IMR-90 (cell line): ENCODE results near the gene ROBO1. TPM values are rescaled to one million over a fixed set of nuclear protein-coding genes. Genes with fewer than 3 reads are reported as not detected.

Experiments used
- ATAC-seq: fragments of 200-7000 bp; cut with Tn5 transposase; 2 replicates; pipeline ENCODE4 v1.9.1; 2020; ENCODE audit warnings: low read depth, mild to moderate bottlenecking, moderate library complexity
- BruUV-seq: library from RNA; stranded (reverse); fragments of 400-500 nt; replicated peaks from 2 replicates; lab custom pipeline; 2021; lab: Mats Ljungman, UMichigan
- CTCF ChIA-PET: fragments of 300-600 bp; formaldehyde crosslinking; extraction: SDS; loops from one replicate; lab custom pipeline; 2021; ENCODE audit warnings: antibody characterized with exemption; lab: Yijun Ruan, JAX
- POLR2A ChIA-PET: fragments of 300-600 bp; sonication (Branson Sonifier 250); formaldehyde crosslinking; loops from one replicate; lab custom pipeline; 2022; ENCODE audit warnings: antibody characterized with exemption; ENCODE audit not compliant: unreplicated experiment; lab: Charles Lee
- DNase-seq: peaks from one replicate; pipeline ENCODE4 v3.0.0; 2013
- H2AFZ ChIP-seq: replicated peaks from 2 replicates; pipeline ENCODE3; 2013; ENCODE audit warnings: low read length, mild to moderate bottlenecking; ENCODE audit not compliant: poor library complexity
- H2AK5ac ChIP-seq: 2 replicates; pipeline ENCODE4 v1.6.1; 2013; ENCODE audit warnings: low read depth, low read length, inconsistent platforms
- H2AK9ac ChIP-seq: replicated peaks from 2 replicates; pipeline ENCODE3; 2013; ENCODE audit warnings: mild to moderate bottlenecking, low read depth, low read length, moderate library complexity; ENCODE audit not compliant: poor library complexity
- H2BK120ac ChIP-seq: 2 replicates; pipeline ENCODE4 v1.6.1; 2013; ENCODE audit warnings: low read depth, low read length, inconsistent platforms
- H2BK15ac ChIP-seq: 3 replicates; pipeline ENCODE4 v1.6.1; 2013; ENCODE audit warnings: low read depth, low read length, inconsistent platforms
- H2BK20ac ChIP-seq: 2 replicates; pipeline ENCODE4 v1.6.1; 2013; ENCODE audit warnings: low read depth, mild to moderate bottlenecking, inconsistent platforms, low read length, moderate library complexity
- H2BK5ac ChIP-seq: 2 replicates; pipeline ENCODE4 v1.6.1; 2013; ENCODE audit warnings: mild to moderate bottlenecking, low read depth, low read length, inconsistent platforms; ENCODE audit not compliant: poor library complexity, severe bottlenecking
- H3K14ac ChIP-seq: replicated peaks from 2 replicates; pipeline ENCODE4 v1.6.1; 2013; ENCODE audit warnings: low read depth, low read length, inconsistent platforms
- H3K18ac ChIP-seq: 2 replicates; pipeline ENCODE4 v1.6.1; 2013; ENCODE audit warnings: low read depth, low read length, control low read depth
- H3K23ac ChIP-seq: 2 replicates; pipeline ENCODE4 v1.6.1; 2013; ENCODE audit warnings: low read depth, low read length, inconsistent platforms
- H3K27ac ChIP-seq: 2 replicates; pipeline ENCODE4 v1.5.1; 2013; ENCODE audit warnings: mild to moderate bottlenecking, control low read depth, low read length; ENCODE audit not compliant: insufficient read depth
- H3K27me3 ChIP-seq: 2 replicates; pipeline ENCODE4 v1.6.1; 2013; ENCODE audit warnings: low read length; ENCODE audit not compliant: control insufficient read depth, insufficient read depth
- H3K36me3 ChIP-seq: 2 replicates; pipeline ENCODE4 v1.6.1; 2013; ENCODE audit warnings: low read length, mixed read lengths; ENCODE audit not compliant: control insufficient read depth, insufficient read depth
- H3K4ac ChIP-seq: 2 replicates; pipeline ENCODE4 v1.6.1; 2013; ENCODE audit warnings: low read depth, low read length, inconsistent platforms
- H3K4me1 ChIP-seq: 2 replicates; pipeline ENCODE4 v1.6.1; 2013; ENCODE audit warnings: low read length, mixed read lengths; ENCODE audit not compliant: control insufficient read depth, insufficient read depth
- H3K4me2 ChIP-seq: 2 replicates; pipeline ENCODE4 v1.6.1; 2013; ENCODE audit warnings: low read depth, mild to moderate bottlenecking, control low read depth, low read length, moderate library complexity
- H3K4me3 ChIP-seq: 2 replicates; pipeline ENCODE4 v1.5.1; 2013; ENCODE audit warnings: low read depth, mild to moderate bottlenecking, control low read depth, low read length, moderate library complexity; ENCODE audit not compliant: insufficient read depth
- H3K56ac ChIP-seq: 2 replicates; pipeline ENCODE4 v1.6.1; 2013; ENCODE audit warnings: low read length, inconsistent platforms; ENCODE audit not compliant: insufficient read depth; ENCODE audit errors: extremely low read depth
- H3K79me1 ChIP-seq, 2 experiments: 2 replicates each; pipeline ENCODE4 v1.6.1; 2013; ENCODE audit warnings: low read length in 2 of 2, inconsistent platforms in 1 of 2, low read depth in 1 of 2
- H3K9ac ChIP-seq: 2 replicates; pipeline ENCODE4 v1.6.1; 2013; ENCODE audit warnings: low read depth, low read length, control low read depth
- H3K9me1 ChIP-seq: 2 replicates; pipeline ENCODE4 v1.6.1; 2013; ENCODE audit warnings: low read length, inconsistent platforms; ENCODE audit not compliant: insufficient read depth
- H3K9me3 ChIP-seq: 2 replicates; pipeline ENCODE4 v1.6.1; 2013; ENCODE audit warnings: low read length; ENCODE audit not compliant: control insufficient read depth, insufficient read depth
- H4K20me1 ChIP-seq: 2 replicates; pipeline ENCODE4 v1.6.1; 2013; ENCODE audit warnings: low read length, inconsistent platforms; ENCODE audit not compliant: insufficient read depth
- H4K5ac ChIP-seq: 2 replicates; pipeline ENCODE4 v1.6.1; 2013; ENCODE audit warnings: mild to moderate bottlenecking, low read depth, low read length, control low read depth
- H4K8ac ChIP-seq, 2 experiments: 2 replicates each; pipeline ENCODE4 v1.6.1; 2013; ENCODE audit warnings: low read depth in 2 of 2, low read length in 2 of 2, control low read depth in 1 of 2, inconsistent platforms in 1 of 2
- H4K91ac ChIP-seq: 2 replicates; pipeline ENCODE4 v1.6.1; 2013; ENCODE audit warnings: low read depth, low read length, inconsistent platforms; ENCODE audit not compliant: insufficient read depth
- CEBPB ChIP-seq: IDR thresholded peaks from 2 replicates; pipeline ENCODE4 v1.6.1; 2012; ENCODE audit warnings: low read depth, low read length, improper control_type of control experiment
- CHD1 ChIP-seq: IDR thresholded peaks from 2 replicates; pipeline ENCODE4 v1.6.1; 2012; ENCODE audit warnings: low read depth, low read length, improper control_type of control experiment
- MAFK ChIP-seq: IDR thresholded peaks from 2 replicates; pipeline ENCODE4 v1.6.1; 2012; ENCODE audit warnings: low read depth, low read length, improper control_type of control experiment
- MXI1 ChIP-seq: IDR thresholded peaks from 2 replicates; pipeline ENCODE4 v1.6.1; 2012; ENCODE audit warnings: low read depth, mild to moderate bottlenecking, low read length, moderate library complexity, borderline replicate concordance
- WGBS, 2 experiments: methylation state at CpG; one replicate each; pipeline versions ENCODE4 v1.1.5 to v1.1.7; 2013; ENCODE audit warnings: missing lambda C conversion rate in 2 of 2; ENCODE audit not compliant: insufficient read length in 1 of 2; ENCODE audit errors: extremely low coverage in 2 of 2; 5-methylcytosine and 5-hydroxymethylcytosine counted together
- dilution Hi-C: fragments of 300-500 bp; cut with HindIII; formaldehyde crosslinking; loops from one replicate; pipeline ENCODE4 v1.14.3; 2018; ENCODE audit warnings: low sequenced_read_pairs; ENCODE audit not compliant: unreplicated experiment
- in situ Hi-C: fragments of 300-500 bp; cut with MboI; formaldehyde crosslinking; loops from 3 replicates; pipeline ENCODE4 v1.14.3; 2019; ENCODE audit warnings: low sequenced_read_pairs, inconsistent platforms, mixed read lengths
- intact Hi-C: fragments of 100-400 bp; cut with micrococcal nuclease; formaldehyde crosslinking; loops from 2 replicates; pipeline ENCODE4 v1.10.0; 2022
- polyA plus RNA-seq, 3 experiments: library from polyadenylated mRNA; depleted of rRNA; stranded (reverse); fragments of >200 nt; gene quantifications; 2 replicates each; pipeline ENCODE4 v1.2.3, GENCODE V29; 2012; ENCODE audit warnings: low replicate concordance in 1 of 3
- total RNA-seq: library from RNA; depleted of rRNA; stranded (reverse); fragments of >200 nt; gene quantifications from 2 replicates; pipeline ENCODE4 v1.2.3, GENCODE V29; 2012
- TF ChIP-seq, protein P1 (sequence below): fragments of 150-350 bp; IDR thresholded peaks from 2 replicates; pipeline ENCODE4 v1.6.1; 2017; ENCODE audit warnings: mild to moderate bottlenecking, antibody characterized with exemption, low read length, low read depth

The ROBO1 gene
- total and polyA plus RNA-seq, 2 of the 4 experiments (the other 2 are of a cell fraction): 24.1 to 53.9 TPM

DNA sequence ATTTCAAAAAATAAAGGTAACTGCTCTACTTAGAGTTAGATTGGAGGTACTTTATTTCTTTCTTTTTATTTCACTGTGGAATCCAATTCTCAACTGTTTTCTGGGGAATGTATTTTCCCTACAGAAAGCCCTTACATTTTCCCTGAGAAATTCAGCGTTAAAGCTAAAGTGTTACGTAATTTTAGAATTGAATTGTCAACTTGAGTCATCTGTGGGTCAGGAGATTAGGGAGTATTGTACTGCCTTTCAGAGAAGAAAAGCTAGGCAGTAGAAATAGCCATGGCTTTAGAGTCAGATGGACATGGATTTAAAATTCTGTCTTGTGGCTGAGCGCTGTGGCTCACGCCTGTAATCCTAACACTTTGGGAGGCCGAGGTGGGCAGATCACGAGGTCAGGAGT lies 728.6 kb downstream of the ROBO1 start:
- H4K20me1 ChIP-seq: no peaks in the 10 kb centered on the region
- no peak overlapping the region for H2AK5ac ChIP-seq
- H2BK20ac ChIP-seq: no peak overlapping the region
- CTCF ChIA-PET: no interaction called here
- H3K27me3 ChIP-seq: no peaks in the 10 kb centered on the region
- no peak overlapping the region for H3K27ac ChIP-seq
- no peaks in the 10 kb centered on the region for H3K36me3 ChIP-seq
- no peak overlapping the region for H3K18ac ChIP-seq
- H2AK9ac ChIP-seq: no peak overlapping the region
- H3K4me1 ChIP-seq: no peaks in the 10 kb centered on the region
- DNase-seq: peak; percentile 60
- no peak overlapping the region for H3K9ac ChIP-seq
- no peak overlapping the region for H3K4me2 ChIP-seq
- H2BK5ac ChIP-seq: no peak overlapping the region
- H2BK15ac ChIP-seq: no peak overlapping the region
- H3K9me3 ChIP-seq: no peaks in the 10 kb centered on the region
- intact Hi-C loops (no loop called here), in situ Hi-C loops (loop anchor here (25.0 kb wide), 2 partner anchors 777 to 1727 kb away; no protein-coding TSS in a partner anchor), dilution Hi-C loops (no loop called here)
- peak; percentile 24; the same call in 1 of the 2 replicates for ATAC-seq
- 90% methylated on average over 2 of the region's 6 CpGs; no CpG with 5 or more reads in 1 of the 2 experiments for WGBS, 2 experiments
- no TSS peak for BruUV-seq
- no peak overlapping the region for H4K8ac ChIP-seq
- POLR2A ChIA-PET: no interaction called here
- H3K4ac ChIP-seq: no peak overlapping the region
- H3K23ac ChIP-seq: no peak overlapping the region
- no peak overlapping the region for H2BK120ac ChIP-seq
- H4K91ac ChIP-seq: no peak overlapping the region
- no peaks in the 10 kb centered on the region for H3K9me1 ChIP-seq
- no peak overlapping the region for H2AFZ ChIP-seq
- TF ChIP-seq MAFK (no peak), CHD1 (no peak), MXI1 (no peak), CEBPB (peak; percentile 84)
- TF ChIP-seq, protein P1, sequence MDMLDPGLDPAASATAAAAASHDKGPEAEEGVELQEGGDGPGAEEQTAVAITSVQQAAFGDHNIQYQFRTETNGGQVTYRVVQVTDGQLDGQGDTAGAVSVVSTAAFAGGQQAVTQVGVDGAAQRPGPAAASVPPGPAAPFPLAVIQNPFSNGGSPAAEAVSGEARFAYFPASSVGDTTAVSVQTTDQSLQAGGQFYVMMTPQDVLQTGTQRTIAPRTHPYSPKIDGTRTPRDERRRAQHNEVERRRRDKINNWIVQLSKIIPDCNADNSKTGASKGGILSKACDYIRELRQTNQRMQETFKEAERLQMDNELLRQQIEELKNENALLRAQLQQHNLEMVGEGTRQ: no peak
- H3K4me3 ChIP-seq: no peak overlapping the region
- no peaks in the 10 kb centered on the region for H3K79me1 ChIP-seq
- H3K14ac ChIP-seq: no peak overlapping the region
- H3K56ac ChIP-seq: no peak overlapping the region
- no peak overlapping the region for H4K5ac ChIP-seq
